ENCODE data around the gene TRAP1.

Gene TRAP1

GRCh38 chr16:3756113-3756512, 38.8 kb upstream of the TRAP1 start:
- DNase-seq (ENCODE audit: low spot score) = no peak
- TF ChIP-seq, protein P1, sequence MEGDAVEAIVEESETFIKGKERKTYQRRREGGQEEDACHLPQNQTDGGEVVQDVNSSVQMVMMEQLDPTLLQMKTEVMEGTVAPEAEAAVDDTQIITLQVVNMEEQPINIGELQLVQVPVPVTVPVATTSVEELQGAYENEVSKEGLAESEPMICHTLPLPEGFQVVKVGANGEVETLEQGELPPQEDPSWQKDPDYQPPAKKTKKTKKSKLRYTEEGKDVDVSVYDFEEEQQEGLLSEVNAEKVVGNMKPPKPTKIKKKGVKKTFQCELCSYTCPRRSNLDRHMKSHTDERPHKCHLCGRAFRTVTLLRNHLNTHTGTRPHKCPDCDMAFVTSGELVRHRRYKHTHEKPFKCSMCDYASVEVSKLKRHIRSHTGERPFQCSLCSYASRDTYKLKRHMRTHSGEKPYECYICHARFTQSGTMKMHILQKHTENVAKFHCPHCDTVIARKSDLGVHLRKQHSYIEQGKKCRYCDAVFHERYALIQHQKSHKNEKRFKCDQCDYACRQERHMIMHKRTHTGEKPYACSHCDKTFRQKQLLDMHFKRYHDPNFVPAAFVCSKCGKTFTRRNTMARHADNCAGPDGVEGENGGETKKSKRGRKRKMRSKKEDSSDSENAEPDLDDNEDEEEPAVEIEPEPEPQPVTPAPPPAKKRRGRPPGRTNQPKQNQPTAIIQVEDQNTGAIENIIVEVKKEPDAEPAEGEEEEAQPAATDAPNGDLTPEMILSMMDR (IDR thresholded peaks at IDR 0.05; ENCODE audit: extremely low read depth, missing control alignments) = no peak

DNA sequence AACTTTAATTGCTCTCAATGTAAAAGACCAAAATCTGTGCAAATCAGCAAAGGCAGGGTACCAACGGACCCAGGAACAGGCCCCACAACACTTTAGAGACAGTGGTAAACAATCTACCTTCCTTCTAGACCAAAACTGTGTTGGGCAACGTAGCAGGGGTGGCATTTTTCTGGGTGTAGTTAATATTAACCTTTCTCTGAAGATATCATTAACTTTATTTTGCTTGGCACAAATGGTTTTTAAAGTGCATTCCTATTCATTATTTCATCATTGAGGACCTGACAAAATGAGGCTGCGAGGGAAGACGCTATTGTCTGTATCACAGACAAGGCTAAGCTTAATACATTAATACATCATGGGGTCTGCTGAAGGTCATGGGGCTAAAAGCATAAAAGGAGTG, 37.9 kb upstream of the TRAP1 start:
- DNase-seq (ENCODE audit: low spot score) = no peak

DNA sequence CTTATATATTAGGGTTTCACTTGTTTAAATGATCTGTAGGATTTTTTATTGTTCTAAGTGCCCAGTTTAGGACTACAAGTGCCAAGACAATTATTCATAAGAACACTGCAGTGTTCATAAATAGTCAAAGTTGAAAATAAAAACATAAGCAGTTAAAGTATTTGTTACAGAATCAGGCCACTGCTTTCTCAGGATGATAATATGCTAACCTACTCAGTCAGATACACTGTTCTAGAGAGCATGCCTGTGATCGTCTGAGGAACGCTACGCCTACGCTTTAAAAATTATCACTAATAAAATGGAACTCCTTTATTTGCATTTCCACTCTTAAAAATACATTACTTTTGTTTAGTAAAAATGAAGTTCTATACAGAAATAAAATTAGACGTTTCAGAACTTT, 37.4 kb upstream of the TRAP1 start:
- TF ChIP-seq, protein P1 (IDR thresholded peaks at IDR 0.05; ENCODE audit: extremely low read depth, missing control alignments) = no peak
- DNase-seq (ENCODE audit: low spot score) = no peak

More for the DNA sequence above, 37.9 kb upstream of the TRAP1 start:
- TF ChIP-seq, protein P1 (IDR thresholded peaks at IDR 0.05; ENCODE audit: extremely low read depth, missing control alignments) = no peak

GRCh38 chr16:3754081-3754703, 36.9 kb upstream of the TRAP1 start:
- TF ChIP-seq, protein P1 (IDR thresholded peaks at IDR 0.05; ENCODE audit: extremely low read depth, missing control alignments) = no peak
- no peak for DNase-seq (ENCODE audit: low spot score)

DNA sequence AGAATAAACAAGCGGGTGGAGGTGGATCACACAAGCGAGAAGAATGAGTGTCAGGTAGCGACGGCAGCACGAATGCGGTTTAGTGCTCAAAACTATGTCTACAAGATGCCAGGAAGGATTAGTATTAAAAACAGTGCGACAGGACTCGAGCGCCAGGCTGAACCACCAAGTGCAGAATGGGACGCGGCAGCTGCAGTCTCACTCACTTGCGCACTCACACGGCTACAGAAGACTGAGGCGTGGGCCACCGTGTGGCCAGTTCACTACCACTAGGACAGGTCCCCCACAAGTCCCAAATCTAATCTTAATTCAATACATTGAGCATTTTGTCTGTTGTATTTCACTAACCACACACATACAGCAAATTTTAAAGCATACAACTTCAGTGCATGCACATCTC, 35.7 kb upstream of the TRAP1 start:
- no peak for DNase-seq (ENCODE audit: low spot score)
- TF ChIP-seq, protein P1 (IDR thresholded peaks at IDR 0.05; ENCODE audit: extremely low read depth, missing control alignments) = no peak

DNA sequence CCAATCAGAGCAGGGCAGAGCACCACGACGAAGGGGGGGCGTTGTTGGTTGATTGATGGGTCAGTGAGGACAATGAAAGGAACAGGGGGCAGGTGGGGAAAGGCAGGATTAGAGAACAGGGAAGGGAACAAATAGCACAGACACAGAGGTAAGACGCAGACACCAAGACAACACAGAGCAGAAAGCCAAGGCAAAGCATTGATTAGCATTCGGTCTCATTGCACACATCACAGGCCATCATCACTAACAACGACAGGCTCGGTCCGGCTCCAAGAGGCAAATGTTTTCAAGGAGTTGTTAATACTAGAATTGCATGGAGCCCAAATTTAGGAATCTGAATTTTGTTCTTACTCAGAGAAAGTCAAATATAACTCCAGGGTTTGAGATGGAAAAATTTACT, 34.6 kb upstream of the TRAP1 start:
- TF ChIP-seq, protein P1 (IDR thresholded peaks at IDR 0.05; ENCODE audit: extremely low read depth, missing control alignments) = no peak
- DNase-seq (ENCODE audit: low spot score) = no peak

DNA sequence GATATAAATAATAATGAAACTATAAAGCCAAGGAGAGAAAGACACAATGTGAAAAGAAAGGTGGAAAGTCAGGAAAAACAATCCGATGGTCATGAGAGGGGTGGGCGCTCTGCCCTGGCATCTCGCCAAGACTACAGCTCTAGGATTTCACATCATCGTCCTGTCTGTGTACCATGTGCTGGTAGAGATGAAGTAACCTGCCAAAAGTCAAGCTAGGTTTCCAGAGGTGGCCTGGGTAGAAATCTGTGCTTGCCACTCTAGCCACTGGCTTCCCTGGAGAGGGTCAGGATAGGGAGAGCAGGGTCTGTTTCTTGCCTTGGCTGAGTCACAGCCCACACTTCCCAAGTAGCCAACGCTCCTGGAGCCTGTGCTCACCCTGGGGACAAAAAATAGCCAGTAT, 31.0 kb upstream of the TRAP1 start:
- TF ChIP-seq, protein P1 (IDR thresholded peaks at IDR 0.05; ENCODE audit: extremely low read depth, missing control alignments) = no peak
- no peak for DNase-seq (ENCODE audit: low spot score)
